Measurements from ENCODE around the gene KIFBP. TPM values are rescaled to one million over a fixed set of nuclear protein-coding genes. Genes with fewer than 3 reads are reported as not detected.

Gene KIFBP
- total and polyA plus RNA-seq, 2 of the 13 experiments (the other 11 are each of a cell fraction or from before 2014, with no cell fraction given) = 13.0 to 21.9 TPM

DNA sequence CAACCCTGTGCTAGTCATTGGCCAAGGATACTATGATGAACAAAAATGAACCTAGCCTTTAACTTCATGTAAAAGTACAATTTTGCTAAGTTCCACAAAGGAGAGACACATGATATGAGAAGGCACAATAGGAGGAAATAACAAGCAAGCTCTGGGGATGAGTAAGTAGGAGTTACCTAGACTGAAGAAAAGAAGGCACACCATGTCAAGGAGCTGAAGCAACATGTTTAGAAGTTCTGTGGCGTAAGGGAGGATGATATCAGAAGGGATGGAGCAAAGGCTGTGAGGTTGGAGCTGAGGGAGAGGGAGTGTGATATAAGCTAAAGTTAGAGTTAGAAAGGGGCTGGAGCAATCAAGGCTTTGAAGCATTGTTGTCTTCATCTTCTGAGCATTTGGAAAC is 25.6 kb downstream of the KIFBP start:
- in situ Hi-C loops (cut with HindIII; ENCODE audit: extremely low pct_ligation_motif_present, low pct_unique_long_range_greater_than_20kb) (no loop called here), intact Hi-C loops (cut with micrococcal nuclease; ENCODE audit: unreplicated experiment) (no loop called here)
- FAIRE-seq (no peak), ATAC-seq (no peak), DNase-seq (ENCODE audit: low spot score) (no peak)
- POLR2A ChIA-PET = no interaction called here
- no peaks in the 10 kb centered on the region for H3K27me3 ChIP-seq (ENCODE audit: control insufficient read depth in 1 of 2, insufficient read depth in 2 of 2, low read length in 2 of 2)
- no peak overlapping the region for H3K9ac ChIP-seq (ENCODE audit: insufficient read depth, low read depth, low read length)
- H3K36me3 ChIP-seq (replicated peaks in 1 of 2; ENCODE audit: control insufficient read depth in 1 of 2, insufficient read depth in 2 of 2, low read length in 2 of 2) = peaks cover 10 to 35% of the 10 kb centered on the region in 2 experiments; a peak in 3 of 5 replicates
- BruUV-seq (replicated peaks) = no TSS peak
- TF ChIP-seq ZNF12 (CRISPR knock-in tag; IDR thresholded peaks at IDR 0.05) = no peak
- TF ChIP-seq GTF3A (CRISPR knock-in tag; conservative IDR thresholded peaks at IDR 0.05) = no peak
- CTCF ChIA-PET (ENCODE audit: low intra/inter-chr PET ratio, low total read pairs) = no interaction called here
- H2AFZ ChIP-seq (ENCODE audit: low read length) = no peak overlapping the region
- no peaks in the 10 kb centered on the region for H3K4me1 ChIP-seq (ENCODE audit: insufficient read depth, low read length)
- no peaks in the 10 kb centered on the region for H3K9me3 ChIP-seq (ENCODE audit: low read length)
- H3K4me3 ChIP-seq (replicated peaks in 1 of 3; ENCODE audit: insufficient read depth in 1 of 3, low read depth in 2 of 3, low read length in 3 of 3) = no peak overlapping the region
- 94% methylated on average over 1 of the region's 1 CpG for WGBS (ENCODE audit: low lambda C conversion rate)
- H4K20me1 ChIP-seq (ENCODE audit: insufficient read depth, low read length) = no peaks in the 10 kb centered on the region
- H3K4me2 ChIP-seq (ENCODE audit: low read depth, low read length) = no peak overlapping the region
- H3K79me2 ChIP-seq (ENCODE audit: insufficient read depth, low read length) = no peaks in the 10 kb centered on the region
- no peak overlapping the region for H3K27ac ChIP-seq (ENCODE audit: extremely low read length, insufficient read depth, low read length)

- ChIA-PET POLR2A (no interaction called here), CTCF (ENCODE audit: low intra/inter-chr PET ratio, low total read pairs) (no interaction called here)
- in situ Hi-C loops (cut with HindIII; ENCODE audit: extremely low pct_ligation_motif_present, low pct_unique_long_range_greater_than_20kb) (no loop called here), intact Hi-C loops (cut with micrococcal nuclease; ENCODE audit: unreplicated experiment) (no loop called here)
- H3K36me3 ChIP-seq (replicated peaks in 1 of 2; ENCODE audit: control insufficient read depth in 1 of 2, insufficient read depth in 2 of 2, low read length in 2 of 2) = peaks cover 6 to 23% of the 10 kb centered on the region in 2 experiments; a peak in 2 of 5 replicates
- BruUV-seq (replicated peaks) = no TSS peak
- 90% methylated on average over 3 of the region's 3 CpGs for WGBS (ENCODE audit: low lambda C conversion rate)
- FAIRE-seq (no peak), ATAC-seq (no peak), DNase-seq (ENCODE audit: low spot score) (no peak)
- no peak overlapping the region for H2AFZ ChIP-seq (ENCODE audit: low read length)
- H4K20me1 ChIP-seq (ENCODE audit: insufficient read depth, low read length) = no peaks in the 10 kb centered on the region
- no peak overlapping the region for H3K4me2 ChIP-seq (ENCODE audit: low read depth, low read length)
- no peak overlapping the region for H3K9ac ChIP-seq (ENCODE audit: insufficient read depth, low read depth, low read length)
- no peaks in the 10 kb centered on the region for H3K27me3 ChIP-seq (ENCODE audit: control insufficient read depth in 1 of 2, insufficient read depth in 2 of 2, low read length in 2 of 2)
- H3K4me3 ChIP-seq (replicated peaks in 1 of 3; ENCODE audit: insufficient read depth in 1 of 3, low read depth in 2 of 3, low read length in 3 of 3) = no peak overlapping the region
- no peak overlapping the region for H3K27ac ChIP-seq (ENCODE audit: extremely low read length, insufficient read depth, low read length)
- no peaks in the 10 kb centered on the region for H3K9me3 ChIP-seq (ENCODE audit: low read length)
- H3K79me2 ChIP-seq (ENCODE audit: insufficient read depth, low read length) = no peaks in the 10 kb centered on the region
- TF ChIP-seq ELF4 (CRISPR knock-in tag; IDR thresholded peaks at IDR 0.05; ENCODE audit: borderline replicate concordance) (no peak), ASH2L (IDR thresholded peaks at IDR 0.05; ENCODE audit: insufficient read length, low read depth, low read length) (no peak), ZNF513 (CRISPR knock-in tag; conservative IDR thresholded peaks at IDR 0.05) (no peak), SRSF1 (optimal IDR thresholded peaks at IDR 0.05; ENCODE audit: low read depth, low read length) (no peak), ZNF709 (CRISPR knock-in tag; IDR thresholded peaks at IDR 0.05) (no peak)
- no peaks in the 10 kb centered on the region for H3K4me1 ChIP-seq (ENCODE audit: insufficient read depth, low read length)
Observed at GRCh38 chr10:69018613-69019012, 30.0 kb downstream of the KIFBP start.
